GM12873 (cell line): Measurements from ENCODE around the gene CORO1C.
A peak's percentile ranks its signal among the peaks of the same experiment; 100 is the strongest.

ENCODE experiments used
- CTCF ChIP-seq: IDR thresholded peaks from 2 replicates; pipeline ENCODE4 v1.5.1; 2012; ENCODE audit warnings: low read depth, mild to moderate bottlenecking, moderate library complexity, low read length, control low read depth; ENCODE audit not compliant: insufficient read depth; ENCODE audit errors: missing control alignments

The CORO1C gene

GRCh38 chr12:108691175-108691997 is 39.9 kb downstream of the CORO1C start:
- TF ChIP-seq CTCF: peak; percentile 33

GRCh38 chr12:108690542-108691174 is 40.7 kb downstream of the CORO1C start:
- TF ChIP-seq CTCF: no peak

GRCh38 chr12:108690191-108690518 is 41.2 kb downstream of the CORO1C start:
- TF ChIP-seq CTCF: no peak

- TF ChIP-seq CTCF: no peak
Observed at GRCh38 chr12:108689314-108690190, 41.8 kb downstream of the CORO1C start.

- TF ChIP-seq CTCF: no peak
Observed at GRCh38 chr12:108686780-108687179, 44.5 kb downstream of the CORO1C start.

- TF ChIP-seq CTCF: no peak
Observed at GRCh38 chr12:108685469-108686260, 45.7 kb downstream of the CORO1C start.
